Activated naive CD4-positive, alpha-beta T cell treated with anti-CD3 and anti-CD28 coated beads, Interleukin-2, amount 50 U/mL, for 72 hours (primary cell): Measurements from ENCODE around the gene RAD50. TPM values are rescaled to one million over a fixed set of nuclear protein-coding genes. Genes with fewer than 3 reads are reported as not detected.
"Not testable (repeated sequence)": the region's sequence is repeated elsewhere in the genome, so short reads cannot be mapped to it uniquely, and the experiment has no call there.

Source experiments
- ATAC-seq, 2 donors: fragments of 150-1000 bp; cut with Tn5 transposase; 2 replicates each; pipeline ENCODE4 v1.10.0; 2021; ENCODE audit warnings: mild to moderate bottlenecking in 2 of 2, moderate library complexity in 2 of 2
- DNase-seq, 2 donors: peaks; one replicate each; pipeline ENCODE4 v3.0.0; 2021 to 2022; ENCODE audit warnings: low spot score in 2 of 2
- H3K27ac Mint-ChIP-seq, 2 donors: one replicate each; pipeline ENCODE4 v1.8.0; 2022; ENCODE audit warnings: mild to moderate bottlenecking in 2 of 2, mixed read lengths in 2 of 2
- H3K36me3 Mint-ChIP-seq, 2 donors: one replicate each; pipeline ENCODE4 v1.8.0; 2022; ENCODE audit warnings: mixed read lengths in 2 of 2
- H3K9me3 Mint-ChIP-seq, 2 donors: one replicate each; pipeline ENCODE4 v1.8.0; 2022; ENCODE audit warnings: mixed read lengths in 2 of 2
- total RNA-seq, 2 donors: library from RNA; stranded (reverse); gene quantifications; one replicate each; pipeline ENCODE4 v1.2.3, GENCODE V29; 2022

Gene RAD50
- 10 to 100 TPM; 30.6 to 47.7 TPM for total RNA-seq

DNA sequence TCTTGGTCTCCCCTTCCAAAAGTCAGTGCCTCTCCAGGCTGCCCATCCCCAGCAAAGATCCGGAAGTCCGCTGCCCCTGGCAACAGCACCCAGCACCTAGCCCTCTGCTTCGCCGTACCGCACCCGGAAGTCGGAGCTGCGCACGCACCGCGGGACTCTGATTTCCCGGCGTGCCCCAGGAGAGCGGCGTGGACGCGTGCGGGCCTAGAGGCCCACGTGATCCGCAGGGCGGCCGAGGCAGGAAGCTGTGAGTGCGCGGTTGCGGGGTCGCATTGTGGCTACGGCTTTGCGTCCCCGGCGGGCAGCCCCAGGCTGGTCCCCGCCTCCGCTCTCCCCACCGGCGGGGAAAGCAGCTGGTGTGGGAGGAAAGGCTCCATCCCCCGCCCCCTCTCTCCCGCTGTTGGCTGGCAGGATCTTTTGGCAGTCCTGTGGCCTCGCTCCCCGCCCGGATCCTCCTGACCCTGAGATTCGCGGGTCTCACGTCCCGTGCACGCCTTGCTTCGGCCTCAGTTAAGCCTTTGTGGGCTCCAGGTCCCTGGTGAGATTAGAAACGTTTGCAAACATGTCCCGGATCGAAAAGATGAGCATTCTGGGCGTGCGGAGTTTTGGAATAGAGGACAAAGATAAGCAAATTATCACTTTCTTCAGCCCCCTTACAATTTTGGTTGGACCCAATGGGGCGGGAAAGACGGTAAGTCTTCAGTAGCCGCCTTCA is at the start of gene RAD50:
Gene RAD50, plus strand, starts transcription at position 215 of the 715 bp plus-strand sequence. Its CDS starts 348 bp downstream, at position 563.
- Mint-ChIP-seq H3K27ac (peak within 1 kb of the TSS; percentile 96 to 98), H3K9me3 (peaks cover 0 to 5% of the 10 kb centered on the region in 2 donors), H3K36me3 (peaks cover 14 to 24% of the 10 kb centered on the region in 2 donors)
- DNase-seq, result peak; percentile 93 to 96
- peak; percentile 97 to 98 for ATAC-seq

DNA sequence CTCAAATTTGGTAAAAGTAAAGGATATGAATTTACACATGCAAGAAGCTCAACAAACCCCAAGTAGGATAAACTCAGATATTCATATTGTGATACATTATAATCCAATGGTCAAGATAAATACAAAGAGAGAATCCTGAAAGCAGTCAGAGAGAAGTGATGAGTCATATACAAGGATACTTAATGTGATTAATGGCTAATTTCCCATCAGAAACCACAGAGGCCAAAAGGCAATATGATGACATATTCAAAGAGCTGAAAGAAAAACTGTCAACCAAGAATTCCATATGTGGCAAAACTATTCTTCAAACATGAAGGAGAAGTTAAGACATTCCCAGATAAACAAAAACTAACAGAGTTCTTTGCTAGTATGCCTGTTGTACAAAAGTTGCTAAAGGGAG is 46.7 kb upstream of the RAD50 start:
- Mint-ChIP-seq H3K27ac (no peak overlapping the region), H3K36me3 (peaks cover 4 to 8% of the 10 kb centered on the region in 2 donors), H3K9me3 (peaks cover 0 to 8% of the 10 kb centered on the region in 2 donors)
- DNase-seq (no peak), ATAC-seq (no peak)

DNA sequence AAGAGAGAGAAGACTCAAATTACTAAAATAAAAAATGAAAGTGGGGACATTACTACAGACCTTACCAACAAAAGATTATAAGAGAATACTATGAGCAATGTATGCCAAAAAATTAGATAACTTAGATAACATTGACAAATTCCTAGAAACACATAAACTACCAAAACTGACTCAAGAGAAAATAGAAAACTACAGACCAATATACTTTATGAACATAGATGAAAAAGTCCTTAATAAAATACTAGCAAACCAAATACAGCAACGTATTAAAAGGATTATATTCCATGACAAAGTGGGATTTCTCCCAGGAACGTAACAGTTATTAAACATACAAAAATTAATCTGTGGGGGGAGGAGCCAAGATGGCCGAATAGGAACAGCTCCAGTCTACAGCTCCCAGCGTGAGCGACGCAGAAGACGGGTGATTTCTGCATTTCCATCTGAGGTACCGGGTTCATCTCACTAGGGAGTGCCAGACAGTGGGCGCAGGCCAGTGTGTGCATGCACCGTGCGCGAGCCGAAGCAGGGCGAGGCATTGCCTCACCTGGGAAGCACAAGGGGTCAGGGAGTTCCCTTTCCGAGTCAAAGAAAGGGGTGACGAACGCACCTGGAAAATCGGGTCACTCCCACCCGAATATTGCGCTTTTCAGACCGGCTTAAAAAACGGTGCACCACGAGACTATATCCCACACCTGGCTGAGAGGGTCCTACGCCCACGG is 43.0 kb upstream of the RAD50 start:
- H3K9me3 Mint-ChIP-seq, ATAC-seq, H3K36me3 Mint-ChIP-seq, H3K27ac Mint-ChIP-seq, DNase-seq: not testable (repeated sequence)

DNA sequence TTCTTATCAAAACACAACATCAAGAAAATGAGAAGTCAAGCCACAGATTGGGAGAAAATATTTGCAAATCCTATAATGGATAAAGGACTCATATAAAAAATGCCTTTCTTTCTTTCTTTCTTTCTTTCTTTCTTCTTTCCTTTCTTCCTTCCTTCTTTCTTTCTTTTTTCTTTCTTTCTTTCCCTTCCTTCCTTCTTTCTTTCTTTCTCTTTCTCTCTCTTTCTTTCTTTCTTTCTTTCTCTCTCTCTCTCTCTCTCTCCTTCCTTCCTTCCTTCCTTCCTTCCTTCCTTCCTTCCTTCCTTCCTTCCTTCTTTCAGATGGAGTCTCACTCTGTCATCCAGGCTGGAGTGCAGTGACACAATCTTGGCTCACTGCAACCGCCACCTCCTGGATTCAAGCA is 34.7 kb upstream of the RAD50 start:
- not testable (repeated sequence) for H3K27ac Mint-ChIP-seq, ATAC-seq, H3K9me3 Mint-ChIP-seq, DNase-seq
- H3K36me3 Mint-ChIP-seq, result peaks cover 0 to 14% of the 10 kb centered on the region in 2 donors

DNA sequence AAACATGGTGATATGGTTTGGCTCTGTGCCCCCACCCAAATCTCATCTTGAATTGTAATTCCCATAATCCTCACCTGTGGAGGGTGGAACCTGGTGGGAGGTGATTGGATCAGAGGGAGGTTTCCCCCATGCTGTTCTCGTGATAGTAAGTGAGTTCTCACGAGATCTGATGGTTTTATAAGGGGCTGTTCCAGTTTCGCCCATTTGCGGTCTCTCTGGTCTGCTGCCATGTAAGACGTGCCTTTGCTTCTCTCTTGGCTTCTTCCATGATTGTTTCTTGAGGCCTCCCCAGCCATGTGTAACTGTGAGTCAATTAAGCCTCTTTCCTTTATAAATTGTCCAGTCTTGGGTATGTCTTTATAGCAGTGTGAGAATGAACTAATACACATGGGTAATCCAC is 31.9 kb upstream of the RAD50 start:
- H3K9me3 Mint-ChIP-seq, DNase-seq, ATAC-seq: not testable (repeated sequence)
- Mint-ChIP-seq H3K36me3 (peaks cover 0 to 14% of the 10 kb centered on the region in 2 donors), H3K27ac (peak overlapping the region; percentile 28 to 33)

DNA sequence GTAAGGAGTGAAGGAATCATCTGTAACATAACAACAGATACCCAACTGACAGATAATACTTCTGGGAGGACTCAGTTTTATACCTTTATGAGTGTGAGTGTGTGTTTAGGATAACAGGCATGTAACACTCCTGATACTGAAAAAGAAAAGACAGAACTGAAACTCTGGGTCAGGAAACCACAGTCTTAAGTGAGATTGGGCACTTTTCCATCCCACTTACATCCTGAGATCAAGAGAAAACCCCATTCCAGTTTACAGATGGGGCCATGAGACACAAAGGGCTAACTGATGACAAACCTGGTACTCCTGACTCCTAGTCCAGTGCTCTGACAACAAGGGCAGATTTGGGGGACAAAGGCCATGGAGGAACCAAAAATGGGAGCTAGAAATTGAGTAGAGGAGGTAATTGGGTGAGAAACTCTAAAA is 31.5 kb upstream of the RAD50 start:
- ATAC-seq, result peak; percentile 93
- H3K36me3 Mint-ChIP-seq, result peaks cover 0 to 11% of the 10 kb centered on the region in 2 donors
- peaks cover 0 to 9% of the 10 kb centered on the region in 2 donors for H3K9me3 Mint-ChIP-seq
- DNase-seq, result no peak
- peak overlapping the region; percentile 28 to 33 for H3K27ac Mint-ChIP-seq

DNA sequence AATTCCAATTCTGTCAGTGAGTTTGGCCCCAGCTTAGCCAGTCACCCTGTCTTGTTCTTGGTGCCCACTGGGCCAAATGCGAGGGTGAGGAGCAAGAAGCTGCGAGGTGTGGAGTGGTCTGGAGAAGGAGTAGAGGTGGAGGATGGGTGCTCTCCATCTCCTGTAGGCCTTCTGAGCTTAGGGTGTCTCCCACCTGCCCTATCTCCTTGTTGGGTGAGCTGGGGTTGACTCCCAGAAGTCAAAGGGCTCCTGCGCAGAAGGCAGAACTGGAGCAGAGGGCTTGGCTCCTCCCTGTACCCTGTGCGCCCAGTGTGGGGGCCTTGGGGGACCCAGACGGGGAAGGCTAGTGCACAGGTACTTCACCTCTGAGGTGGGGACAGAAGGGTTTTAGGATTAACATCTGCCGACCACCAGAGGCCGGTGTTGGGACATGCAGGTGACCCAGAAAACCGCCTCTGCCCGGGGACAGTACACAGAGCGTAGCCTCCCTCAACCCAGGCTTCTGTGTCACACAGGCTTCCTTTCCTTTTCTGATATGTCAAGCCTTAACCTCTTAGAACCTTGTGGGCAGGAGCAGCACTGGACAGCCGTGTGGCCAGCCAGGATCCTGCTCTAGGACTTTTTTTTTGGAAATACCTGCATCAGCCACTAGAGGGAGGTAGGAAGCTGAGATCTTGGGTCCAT is 30.3 kb upstream of the RAD50 start:
- H3K36me3 Mint-ChIP-seq, result peaks cover 0 to 7% of the 10 kb centered on the region in 2 donors
- no peak overlapping the region for H3K27ac Mint-ChIP-seq
- ATAC-seq, result peak; percentile 20 to 32
- H3K9me3 Mint-ChIP-seq, result peaks cover 0 to 9% of the 10 kb centered on the region in 2 donors
- peak; percentile 57 to 77 for DNase-seq

DNA sequence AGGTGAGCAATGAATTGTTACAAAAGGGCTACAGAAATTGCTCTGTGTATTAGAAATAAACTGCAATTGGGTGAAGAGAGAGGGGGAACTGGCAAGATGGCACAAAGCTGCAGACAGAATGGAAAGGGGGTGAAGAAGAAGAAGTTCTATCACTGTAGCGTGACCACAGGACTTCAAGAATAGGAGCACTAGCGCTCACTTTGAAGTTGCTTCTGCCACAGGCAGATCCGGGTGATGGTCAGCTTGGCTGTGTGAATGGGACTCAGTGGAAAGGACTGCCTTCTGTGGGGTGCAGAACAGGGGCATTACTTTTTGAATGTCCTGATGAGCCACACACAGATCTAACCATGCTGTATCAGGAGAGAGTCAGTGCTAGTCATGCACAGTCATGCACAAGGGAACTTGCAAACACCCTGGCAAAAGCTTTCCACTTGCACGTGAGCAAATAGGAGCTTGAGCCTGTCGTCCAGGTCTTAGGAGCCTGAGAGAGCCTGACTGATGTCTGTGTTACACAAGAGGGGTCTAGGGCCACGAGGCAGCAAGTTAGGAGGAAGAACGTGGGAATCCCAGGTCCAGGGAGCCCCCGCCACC is 29.7 kb upstream of the RAD50 start:
- Mint-ChIP-seq H3K36me3 (peaks cover 0 to 7% of the 10 kb centered on the region in 2 donors), H3K27ac (no peak overlapping the region), H3K9me3 (peaks cover 0 to 9% of the 10 kb centered on the region in 2 donors)
- no peak for DNase-seq
- no peak for ATAC-seq

DNA sequence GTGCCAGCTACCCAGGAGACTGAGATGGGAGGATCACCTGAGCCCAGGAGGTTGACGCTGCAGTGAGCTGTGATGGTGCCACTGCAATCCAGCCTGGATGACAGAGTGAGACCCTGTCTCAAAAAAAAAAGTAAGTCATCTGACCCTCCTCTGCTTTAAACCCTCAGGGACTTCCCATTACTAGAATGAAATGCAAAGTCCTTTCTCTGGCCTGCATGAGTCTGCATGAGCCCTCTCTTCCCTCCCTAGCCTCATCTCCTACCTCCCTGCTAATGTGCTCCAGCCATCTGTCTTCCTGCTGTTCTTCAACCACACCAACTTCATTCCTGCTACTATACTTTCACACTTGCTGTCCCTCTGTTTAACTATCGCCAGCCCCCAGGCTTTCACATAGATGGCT is 28.8 kb upstream of the RAD50 start:
- no peak overlapping the region for H3K27ac Mint-ChIP-seq
- H3K9me3 Mint-ChIP-seq, result peaks cover 0 to 9% of the 10 kb centered on the region in 2 donors
- peaks cover 0 to 7% of the 10 kb centered on the region in 2 donors for H3K36me3 Mint-ChIP-seq
- ATAC-seq, result no peak
- DNase-seq, result no peak

DNA sequence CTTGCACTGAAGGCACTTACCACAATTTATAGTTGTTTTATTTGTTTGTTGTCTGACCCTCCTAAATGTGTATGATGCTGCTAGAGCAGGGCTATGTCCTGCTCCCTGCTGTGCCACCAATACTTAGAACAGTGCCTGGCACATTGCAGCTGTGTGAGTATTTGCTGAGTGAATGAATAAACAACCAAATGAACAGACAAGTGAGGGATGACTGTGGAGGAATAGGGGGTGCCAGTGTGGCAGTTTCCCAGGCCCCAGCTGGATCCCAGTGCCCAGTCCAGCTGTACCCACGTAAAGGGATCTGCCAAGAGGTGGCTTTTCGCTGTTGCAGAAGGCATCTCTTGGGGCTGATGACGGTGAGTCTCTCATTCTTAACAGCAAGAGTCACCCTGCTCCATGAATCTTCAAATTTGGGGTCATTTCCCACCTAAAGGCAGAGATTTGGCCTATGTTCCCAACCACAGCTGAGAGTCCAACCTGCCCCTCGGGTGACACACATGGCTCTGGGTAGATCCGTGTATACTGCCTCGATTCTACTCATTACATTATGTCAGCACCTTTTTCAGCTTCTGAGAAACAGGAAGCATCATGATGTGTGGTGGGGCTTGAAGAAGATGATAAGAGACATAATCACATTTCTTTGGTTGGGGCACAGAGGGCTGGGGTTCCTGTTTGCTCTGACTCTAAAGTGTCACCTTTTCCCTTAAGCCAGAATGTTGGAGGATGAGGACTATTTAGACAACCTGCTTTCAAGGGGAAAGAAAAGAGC is 27.7 kb upstream of the RAD50 start:
- ATAC-seq (peak in 1 of 2 donors; percentile 20), DNase-seq (no peak)
- Mint-ChIP-seq H3K36me3 (peaks cover 0 to 7% of the 10 kb centered on the region in 2 donors), H3K27ac (peak overlapping the region in 1 of 2 donors; percentile 16), H3K9me3 (peaks cover 0 to 9% of the 10 kb centered on the region in 2 donors)

DNA sequence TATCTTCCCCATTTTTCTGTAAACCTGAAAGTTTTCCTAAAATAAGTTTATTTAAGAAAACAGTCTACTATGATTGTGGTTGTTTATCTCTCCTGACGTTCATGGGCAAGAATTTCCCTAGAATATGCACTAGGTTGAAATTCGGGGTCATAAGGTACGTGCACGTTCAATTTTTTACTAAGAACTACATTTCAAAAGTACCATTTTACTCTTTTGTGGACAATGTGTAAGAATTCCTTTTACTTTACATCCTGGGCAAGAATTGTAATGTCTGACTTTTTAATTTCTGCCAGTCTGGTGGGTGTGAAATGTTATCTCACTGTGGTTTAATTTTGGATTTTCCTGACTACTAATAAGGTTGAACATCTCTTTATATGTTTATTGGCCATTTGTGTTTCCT is 25.8 kb upstream of the RAD50 start:
- no peak overlapping the region for H3K27ac Mint-ChIP-seq
- no peaks in the 10 kb centered on the region for H3K36me3 Mint-ChIP-seq
- DNase-seq (no peak), ATAC-seq (no peak)
- H3K9me3 Mint-ChIP-seq, result no peaks in the 10 kb centered on the region

DNA sequence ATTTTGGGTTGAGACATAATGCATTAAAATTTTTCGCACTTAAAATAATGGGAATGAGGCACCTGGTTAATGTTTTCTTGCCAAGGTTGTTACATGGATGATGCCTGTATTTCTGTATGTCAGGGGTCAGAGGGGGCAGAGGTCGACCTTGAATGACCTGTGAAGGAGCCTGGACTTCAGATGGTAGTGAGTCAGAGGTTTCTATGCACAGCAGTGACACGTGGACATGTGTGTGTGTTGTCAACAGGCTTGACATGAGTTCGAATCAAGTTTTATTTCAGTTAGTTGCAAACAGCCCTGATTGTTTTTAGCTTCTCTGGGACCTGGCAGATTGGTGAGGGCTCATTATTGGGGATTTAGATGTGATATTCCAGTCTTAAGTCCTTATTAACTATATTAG is 17.1 kb upstream of the RAD50 start:
- DNase-seq, result no peak
- no peaks in the 10 kb centered on the region for H3K9me3 Mint-ChIP-seq
- H3K36me3 Mint-ChIP-seq, result no peaks in the 10 kb centered on the region
- no peak for ATAC-seq
- H3K27ac Mint-ChIP-seq, result no peak overlapping the region

DNA sequence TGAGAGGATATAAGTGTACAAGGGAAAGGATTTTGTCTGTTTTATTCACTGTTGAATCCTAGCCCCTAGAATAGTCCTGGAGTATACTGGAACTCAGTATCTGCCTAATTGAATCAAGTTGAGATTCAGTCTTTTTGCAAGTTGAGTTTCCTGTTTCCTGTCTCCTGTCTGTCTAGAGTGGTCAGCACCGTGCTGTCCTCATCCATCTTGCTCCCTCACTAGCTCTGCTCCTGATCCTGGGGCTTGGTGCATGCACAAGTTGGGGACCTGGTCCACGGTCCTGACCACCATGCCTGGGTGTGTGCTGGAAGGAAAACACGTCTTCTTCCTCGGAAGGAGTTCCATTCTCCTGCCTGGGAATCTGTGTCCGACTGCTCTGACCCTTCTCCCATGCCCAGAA is 16.6 kb upstream of the RAD50 start:
- ATAC-seq (no peak), DNase-seq (no peak)
- Mint-ChIP-seq H3K27ac (no peak overlapping the region), H3K9me3 (no peaks in the 10 kb centered on the region), H3K36me3 (no peaks in the 10 kb centered on the region)

DNA sequence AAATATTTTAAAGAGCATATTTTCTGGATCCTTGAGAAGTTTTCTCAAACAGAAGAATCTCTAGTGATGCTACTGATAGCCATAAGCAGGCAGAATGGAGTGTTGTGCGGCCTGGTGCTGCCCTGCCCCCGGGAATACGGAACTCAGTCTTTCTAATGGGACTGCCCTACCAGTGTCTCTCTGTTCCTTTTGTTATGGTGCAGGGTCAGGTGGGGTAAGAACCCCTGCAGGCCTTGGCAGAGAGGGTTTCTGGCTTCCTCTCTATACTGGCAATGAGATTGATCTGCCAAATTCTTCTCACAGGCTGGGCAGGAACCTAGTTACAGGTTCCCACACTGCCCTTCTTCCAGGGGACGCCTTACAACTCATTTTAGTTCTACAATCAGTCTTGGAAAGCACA is 16.0 kb upstream of the RAD50 start:
- no peaks in the 10 kb centered on the region for H3K9me3 Mint-ChIP-seq
- no peak for ATAC-seq
- H3K36me3 Mint-ChIP-seq, result no peaks in the 10 kb centered on the region
- DNase-seq, result no peak
- H3K27ac Mint-ChIP-seq, result no peak overlapping the region

DNA sequence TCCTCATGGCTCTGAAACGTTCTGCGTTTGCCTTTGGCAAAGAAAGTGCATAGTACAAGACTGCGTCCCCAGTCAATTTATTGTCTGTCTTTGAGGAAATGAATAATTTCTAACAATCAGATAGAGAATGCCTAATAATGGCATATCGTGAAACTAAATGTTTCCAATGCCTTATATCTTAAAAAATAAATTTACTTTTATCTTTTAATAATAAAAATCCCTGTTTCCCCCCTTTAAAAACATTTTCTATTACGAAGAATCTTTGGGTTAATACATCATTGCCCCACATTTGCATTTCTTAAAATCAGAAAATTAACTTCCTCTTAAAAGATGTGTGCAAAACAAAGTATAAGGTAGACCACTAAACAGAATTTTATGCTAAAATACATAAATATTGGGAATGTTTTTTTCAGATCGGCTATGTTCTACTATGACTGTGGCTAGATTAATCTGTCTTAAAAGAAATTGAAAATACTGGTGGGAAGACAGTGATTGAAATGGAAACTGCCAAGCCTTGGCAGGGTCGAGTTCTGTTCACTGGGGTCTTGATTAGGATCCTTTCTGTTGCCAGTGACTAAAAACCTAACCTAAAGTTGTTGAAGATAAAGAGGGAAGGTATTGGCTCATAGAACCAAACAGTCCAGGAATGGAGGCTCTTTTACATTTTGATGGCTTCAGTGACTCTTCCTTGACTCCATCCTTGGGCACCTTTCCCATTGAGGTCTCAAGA is 13.1 kb upstream of the RAD50 start, which contains the start of gene IL5:
Gene IL5, minus strand, starts transcription at position 51 of the 730 bp plus-strand sequence. Its CDS starts 44 bp downstream, at position 7.
- ATAC-seq (peak in 1 of 2 donors; percentile 41), DNase-seq (no peak)
- Mint-ChIP-seq H3K9me3 (no peaks in the 10 kb centered on the region), H3K27ac (no peak within 1 kb of the TSS), H3K36me3 (no peaks in the 10 kb centered on the region)
